Spinal cord (tissue), 10 donors: Measurements from ENCODE around the gene CIAO2B. TPM values are rescaled to one million over a fixed set of nuclear protein-coding genes. Genes with fewer than 3 reads are reported as not detected.

ENCODE experiments used
- DNase-seq, 6 donors: peaks; one replicate each; pipeline versions ENCODE4 v3.0.0 to v3.0.0-alpha.2; 2013 to 2015; ENCODE audit warnings: low spot score in 6 of 6, low read depth in 4 of 6
- H3K27ac ChIP-seq: one replicate; pipeline ENCODE4 v1.5.1; 2013; ENCODE audit warnings: low read depth, low read length, control low read depth
- H3K27me3 ChIP-seq: one replicate; pipeline ENCODE4 v1.6.1; 2013; ENCODE audit warnings: low read length; ENCODE audit not compliant: control insufficient read depth, insufficient read depth
- H3K36me3 ChIP-seq: one replicate; pipeline ENCODE4 v1.6.1; 2013; ENCODE audit warnings: low read length; ENCODE audit not compliant: control insufficient read depth, insufficient read depth
- H3K4me1 ChIP-seq: one replicate; pipeline ENCODE4 v1.6.1; 2013; ENCODE audit warnings: low read length; ENCODE audit not compliant: control insufficient read depth, insufficient read depth
- H3K4me3 ChIP-seq: one replicate; pipeline ENCODE4 v1.5.1; 2013; ENCODE audit warnings: low read depth, low read length, control low read depth
- H3K9me3 ChIP-seq: one replicate; pipeline ENCODE4 v1.6.1; 2013; ENCODE audit warnings: low read length; ENCODE audit not compliant: control insufficient read depth, insufficient read depth
- WGBS: methylation state at CpG from one replicate; pipeline ENCODE4 v1.1.5; 2013; ENCODE audit warnings: missing lambda C conversion rate; ENCODE audit not compliant: insufficient coverage; 5-methylcytosine and 5-hydroxymethylcytosine counted together
- polyA plus RNA-seq, 2 donors: library from polyadenylated mRNA; unstranded; fragments of 120-200 nt; gene quantifications; one replicate each; pipeline ENCODE4 v1.2.1, GENCODE V29; 2013; ENCODE audit not compliant: insufficient read length in 2 of 2
- total RNA-seq, 2 donors: library from RNA; depleted of rRNA in 1 of 2; stranded (reverse); fragments of 120-200 nt in 1 of 2; fragments of >200 nt in 1 of 2; gene quantifications; one replicate each; pipeline versions ENCODE4 v1.2.3 to v1.2.4, GENCODE V29; 2013 to 2014
- donor health status: healthy.

CIAO2B gene
- total and polyA plus RNA-seq, 4 donors, result 52.7 to 138 (median 127) TPM

DNA sequence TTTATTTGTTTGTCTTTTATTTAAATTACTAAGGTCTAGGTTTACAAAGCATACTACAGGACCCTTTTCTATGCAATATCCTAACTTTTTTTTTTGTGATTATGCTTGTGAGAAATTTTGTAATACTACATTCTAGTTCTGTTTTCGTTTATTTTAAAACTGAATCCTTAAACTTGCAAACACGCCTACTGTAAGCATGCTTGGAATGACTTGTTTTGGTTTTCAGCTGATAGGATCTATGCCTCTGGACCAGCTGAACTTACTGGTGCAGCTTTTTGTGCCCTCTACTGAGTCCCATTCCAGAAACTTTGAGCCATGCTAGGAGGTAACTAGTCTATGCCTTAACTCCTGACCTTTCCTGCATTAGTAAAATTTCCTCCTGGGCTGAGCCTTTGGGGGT is 47.9 kb downstream of the CIAO2B start:
- H3K4me1 ChIP-seq, result peaks cover 1% of the 10 kb centered on the region
- 100% methylated on average over 1 of the region's 2 CpGs for WGBS
- no peak overlapping the region for H3K27ac ChIP-seq
- peaks cover 19% of the 10 kb centered on the region for H3K36me3 ChIP-seq
- no peaks in the 10 kb centered on the region for H3K9me3 ChIP-seq
- DNase-seq, result no peak
- H3K4me3 ChIP-seq, result no peak overlapping the region
- H3K27me3 ChIP-seq, result no peaks in the 10 kb centered on the region

DNA sequence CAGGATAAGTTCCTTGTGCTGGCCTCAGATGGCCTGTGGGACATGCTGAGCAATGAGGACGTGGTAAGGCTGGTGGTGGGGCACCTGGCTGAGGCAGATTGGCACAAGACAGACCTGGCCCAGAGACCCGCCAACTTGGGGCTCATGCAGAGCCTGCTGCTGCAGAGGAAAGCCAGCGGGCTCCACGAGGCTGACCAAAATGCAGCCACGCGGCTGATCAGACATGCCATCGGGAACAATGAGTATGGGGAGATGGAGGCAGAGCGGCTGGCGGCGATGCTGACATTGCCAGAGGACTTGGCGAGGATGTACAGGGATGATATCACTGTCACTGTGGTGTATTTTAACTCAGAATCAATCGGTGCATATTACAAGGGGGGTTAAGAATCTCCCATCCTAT is 48.7 kb downstream of the CIAO2B start:
- no peaks in the 10 kb centered on the region for H3K27me3 ChIP-seq
- no peak for DNase-seq
- H3K27ac ChIP-seq, result no peak overlapping the region
- H3K4me1 ChIP-seq, result peaks cover 6% of the 10 kb centered on the region
- 85% methylated on average over 11 of the region's 12 CpGs for WGBS
- no peaks in the 10 kb centered on the region for H3K9me3 ChIP-seq
- no peak overlapping the region for H3K4me3 ChIP-seq
- H3K36me3 ChIP-seq, result peaks cover 19% of the 10 kb centered on the region

DNA sequence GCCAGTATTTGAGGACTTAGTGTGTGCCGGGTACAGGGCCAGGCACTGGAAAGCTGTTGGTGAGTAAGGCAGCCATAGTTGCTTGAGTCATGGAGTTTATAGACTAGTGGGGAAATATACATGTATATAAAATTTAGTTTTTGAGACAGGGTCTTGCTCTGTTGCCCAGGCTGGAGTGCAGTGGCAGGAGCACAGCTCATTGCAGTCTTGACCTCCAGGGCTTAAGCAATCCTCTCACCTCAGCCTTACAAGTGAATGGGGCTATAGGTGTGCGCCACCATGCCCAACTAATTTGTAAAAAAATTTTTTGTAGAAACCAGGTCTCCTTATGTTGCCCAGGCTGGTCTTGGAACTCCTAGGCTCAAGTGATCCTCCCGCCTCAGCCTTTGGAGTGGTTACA is 51.5 kb downstream of the CIAO2B start:
- Histone ChIP-seq H3K27me3 (no peaks in the 10 kb centered on the region), H3K4me1 (peaks cover 13% of the 10 kb centered on the region), H3K36me3 (peaks cover 19% of the 10 kb centered on the region), H3K9me3 (no peaks in the 10 kb centered on the region), H3K4me3 (no peak overlapping the region), H3K27ac (no peak overlapping the region)
- WGBS, result 83% methylated on average over 1 of the region's 3 CpGs
- DNase-seq, result no peak

Other genes starting within 250 kb of the CIAO2B start
- 10 to 100 TPM; 34.8 to 64.3 TPM for gene CMTM4, start 237.7 kb downstream of the CIAO2B start, total RNA-seq
- 10 to 100 TPM; 44.1 to 57.1 TPM for gene CMTM4, start 237.7 kb downstream of the CIAO2B start, polyA plus RNA-seq
- 100 to 1,000 TPM; 137 to 194 TPM for gene DYNC1LI2, start 182.8 kb downstream of the CIAO2B start, total RNA-seq
- 100 to 1,000 TPM; 171 to 178 TPM for gene DYNC1LI2, start 182.8 kb downstream of the CIAO2B start, polyA plus RNA-seq
- gene TERB1, start 132.8 kb downstream of the CIAO2B start, total RNA-seq, result under 1 TPM in 1 of 2 donors, not detected in 1; 0.10 TPM
- gene TERB1, start 132.8 kb downstream of the CIAO2B start, polyA plus RNA-seq, result under 1 TPM in 1 of 2 donors, not detected in 1; 0.35 TPM
- 10 to 100 TPM; 79.4 to 93.5 TPM for gene NAE1, start 103.4 kb downstream of the CIAO2B start, total RNA-seq
- 10 to 100 TPM; 87.2 to 91.0 TPM for gene NAE1, start 103.4 kb downstream of the CIAO2B start, polyA plus RNA-seq
- under 1 TPM; 0.30 to 0.50 TPM for gene CA7, start 90.0 kb downstream of the CIAO2B start, total RNA-seq
- gene CA7, start 90.0 kb downstream of the CIAO2B start, polyA plus RNA-seq, result under 1 TPM; 0.49 to 0.86 TPM
- gene PDP2, start 53.9 kb downstream of the CIAO2B start, total RNA-seq, result 10 to 100 TPM; 11.4 to 13.2 TPM
- 10 to 100 TPM; 12.7 to 14.4 TPM for gene PDP2, start 53.9 kb downstream of the CIAO2B start, polyA plus RNA-seq
- gene CDH16, start 15.5 kb downstream of the CIAO2B start, total RNA-seq, result not detected
- 1 to 10 TPM in 1 of 2 donors, under 1 TPM in 1; 0.67 to 1.8 TPM for gene CDH16, start 15.5 kb downstream of the CIAO2B start, polyA plus RNA-seq
- gene RRAD, start 8.9 kb downstream of the CIAO2B start, total RNA-seq, result 1 to 10 TPM; 1.8 to 6.0 TPM
- gene RRAD, start 8.9 kb downstream of the CIAO2B start, polyA plus RNA-seq, result 1 to 10 TPM; 1.3 to 2.3 TPM
- gene CES2, start 1.1 kb upstream of the CIAO2B start, total RNA-seq, result 10 to 100 TPM; 22.9 to 41.5 TPM
- gene CES2, start 1.1 kb upstream of the CIAO2B start, polyA plus RNA-seq, result 10 to 100 TPM; 42.0 to 50.2 TPM
- 1 to 10 TPM in 1 of 2 donors, under 1 TPM in 1; 0.99 to 2.1 TPM for gene CES3, start 26.9 kb upstream of the CIAO2B start, total RNA-seq
- 1 to 10 TPM; 1.1 to 1.8 TPM for gene CES3, start 26.9 kb upstream of the CIAO2B start, polyA plus RNA-seq
- 10 to 100 TPM in 1 of 2 donors, 1 to 10 TPM in 1; 9.8 to 22.5 TPM for gene CES4A, start 54.2 kb upstream of the CIAO2B start, total RNA-seq
- gene CES4A, start 54.2 kb upstream of the CIAO2B start, polyA plus RNA-seq, result 10 to 100 TPM; 18.5 to 48.6 TPM
- gene CBFB, start 94.7 kb upstream of the CIAO2B start, total RNA-seq, result 10 to 100 TPM; 45.4 to 59.4 TPM
- 10 to 100 TPM; 36.1 to 38.6 TPM for gene CBFB, start 94.7 kb upstream of the CIAO2B start, polyA plus RNA-seq
- gene PHAF1, start 175.5 kb upstream of the CIAO2B start, total RNA-seq, result 10 to 100 TPM; 15.5 to 32.2 TPM
- 10 to 100 TPM; 23.5 to 24.7 TPM for gene PHAF1, start 175.5 kb upstream of the CIAO2B start, polyA plus RNA-seq
- gene B3GNT9, start 216.6 kb upstream of the CIAO2B start, total RNA-seq, result 10 to 100 TPM; 10.8 to 34.9 TPM
- 10 to 100 TPM in 1 of 2 donors, 1 to 10 TPM in 1; 6.2 to 11.1 TPM for gene B3GNT9, start 216.6 kb upstream of the CIAO2B start, polyA plus RNA-seq
- gene TRADD, start 225.5 kb upstream of the CIAO2B start, total RNA-seq, result 10 to 100 TPM; 12.1 to 13.9 TPM
- 10 to 100 TPM; 11.6 to 17.0 TPM for gene TRADD, start 225.5 kb upstream of the CIAO2B start, polyA plus RNA-seq
- 1 to 10 TPM; 1.9 to 3.9 TPM for gene FBXL8, start 225.6 kb upstream of the CIAO2B start, total RNA-seq
- gene FBXL8, start 225.6 kb upstream of the CIAO2B start, polyA plus RNA-seq, result 1 to 10 TPM; 1.8 to 5.3 TPM
- 10 to 100 TPM; 14.0 to 55.0 TPM for gene HSF4, start 230.3 kb upstream of the CIAO2B start, total RNA-seq
- 10 to 100 TPM; 28.5 to 54.5 TPM for gene HSF4, start 230.3 kb upstream of the CIAO2B start, polyA plus RNA-seq
- 10 to 100 TPM; 14.0 to 17.9 TPM for gene NOL3, start 236.1 kb upstream of the CIAO2B start, total RNA-seq
- 10 to 100 TPM; 20.3 to 25.4 TPM for gene NOL3, start 236.1 kb upstream of the CIAO2B start, polyA plus RNA-seq
- gene MATCAP1, start 249.6 kb upstream of the CIAO2B start, total RNA-seq, result 10 to 100 TPM; 22.2 to 34.6 TPM
- 100 to 1,000 TPM; 127 to 157 TPM for gene MATCAP1, start 249.6 kb upstream of the CIAO2B start, polyA plus RNA-seq